Measurements from ENCODE around the gene PES1. TPM values are rescaled to one million over a fixed set of nuclear protein-coding genes. Genes with fewer than 3 reads are reported as not detected.
A peak's percentile ranks its signal among the peaks of the same experiment; 100 is the strongest.

PES1 gene
- total RNA-seq, 6 donors from 2014 or later = 27.2 to 66.9 (median 56.9) TPM

GRCh38 chr22:30609260-30610185 is 17.8 kb upstream of the PES1 start:
- TF ChIP-seq POLR2AphosphoS5 (IDR thresholded peaks at IDR 0.05) (peak; percentile 12 to 67), EP300 (IDR thresholded peaks at IDR 0.05) (no peak), POLR2A (IDR thresholded peaks at IDR 0.05) (peak in 1 of 4 donors; percentile 79)
- ATAC-seq (ENCODE audit: low FRiP score in 2 of 2) (peak; percentile 20 to 81), DNase-seq (peak in 1 of 2 donors; percentile 67)
- Histone ChIP-seq H3K9me3 (no peaks in the 10 kb centered on the region), H3K4me1 (peaks cover 36 to 54% (median 40%) of the 10 kb centered on the region in 4 donors), H3K27me3 (no peaks in the 10 kb centered on the region), H3K4me3 (peak overlapping the region in 2 of 4 donors; percentile 7 to 77), H3K36me3 (peaks cover 0 to 34% (median 21%) of the 10 kb centered on the region in 4 donors), H3K27ac (peak overlapping the region; percentile 61 to 90 (median 88))
- 56 to 60% methylated on average over 17 of the region's 17 CpGs for WGBS, 2 donors

- Histone ChIP-seq H3K9me3 (no peaks in the 10 kb centered on the region), H3K27me3 (no peaks in the 10 kb centered on the region), H3K4me3 (peak overlapping the region in 3 of 4 donors; percentile 61 to 77 (median 70)), H3K4me1 (peaks cover 36 to 54% (median 40%) of the 10 kb centered on the region in 4 donors), H3K27ac (peak overlapping the region; percentile 76 to 90 (median 88)), H3K36me3 (peaks cover 0 to 22% (median 10%) of the 10 kb centered on the region in 4 donors)
- WGBS, 2 donors = 72 to 76% methylated on average over 7 of the region's 7 CpGs
- no peak for ATAC-seq (ENCODE audit: low FRiP score in 2 of 2)
- TF ChIP-seq POLR2A (IDR thresholded peaks at IDR 0.05) (no peak), EP300 (IDR thresholded peaks at IDR 0.05) (no peak), POLR2AphosphoS5 (IDR thresholded peaks at IDR 0.05) (no peak)
- DNase-seq = no peak
Measured at GRCh38 chr22:30607939-30608338, 16.2 kb upstream of the PES1 start.

GRCh38 chr22:30607300-30607930 is 15.7 kb upstream of the PES1 start:
- peak overlapping the region; percentile 45 to 77 (median 66) for H3K4me3 ChIP-seq
- peak overlapping the region; percentile 76 to 90 (median 88) for H3K27ac ChIP-seq
- TF ChIP-seq CTCF (IDR thresholded peaks at IDR 0.05) (peak in 1 of 6 experiments; percentile 1), POLR2AphosphoS5 (IDR thresholded peaks at IDR 0.05) (no peak)
- WGBS, 2 donors = 64 to 74% methylated on average over 7 of the region's 7 CpGs
- ATAC-seq (ENCODE audit: low FRiP score in 2 of 2) (no peak), DNase-seq (no peak)
- H3K36me3 ChIP-seq = peaks cover 0 to 17% (median 7%) of the 10 kb centered on the region in 4 donors
- H3K4me1 ChIP-seq = peaks cover 36 to 54% (median 40%) of the 10 kb centered on the region in 4 donors
- no peaks in the 10 kb centered on the region for H3K27me3 ChIP-seq
- H3K9me3 ChIP-seq = no peaks in the 10 kb centered on the region

GRCh38 chr22:30606455-30607299 is 15.0 kb upstream of the PES1 start, which contains the start of gene TCN2:
TCN2 (plus strand) TSS chr22:30607174; CDS start chr22:30607332, 158 bp downstream.
- Histone ChIP-seq H3K9me3 (no peaks in the 10 kb centered on the region), H3K36me3 (peaks cover 0 to 10% (median 4%) of the 10 kb centered on the region in 4 donors), H3K27me3 (no peaks in the 10 kb centered on the region), H3K27ac (peak within 1 kb of the TSS; percentile 76 to 90 (median 88)), H3K4me1 (peaks cover 36 to 54% (median 40%) of the 10 kb centered on the region in 4 donors), H3K4me3 (peak within 1 kb of the TSS; percentile 45 to 77 (median 66))
- DNase-seq (peak; percentile 54 to 89), ATAC-seq (ENCODE audit: low FRiP score in 2 of 2) (peak; percentile 77 to 84)
- peak in 3 of 6 experiments; percentile 12 to 14 (median 13) for TF ChIP-seq CTCF (IDR thresholded peaks at IDR 0.05)
- peak; percentile 48 to 60 for TF ChIP-seq POLR2AphosphoS5 (IDR thresholded peaks at IDR 0.05)
- TF ChIP-seq EP300 (IDR thresholded peaks at IDR 0.05) = no peak
- TF ChIP-seq POLR2A (IDR thresholded peaks at IDR 0.05) = peak in 2 of 4 donors; percentile 39 to 78
- WGBS, 2 donors = 1 to 5% methylated on average over 12 to 23 of the region's 24 CpGs

GRCh38 chr22:30605449-30606110 is 13.9 kb upstream of the PES1 start:
- peak; percentile 46 to 60 for ATAC-seq (ENCODE audit: low FRiP score in 2 of 2)
- no peaks in the 10 kb centered on the region for H3K36me3 ChIP-seq
- H3K9me3 ChIP-seq = no peaks in the 10 kb centered on the region
- TF ChIP-seq CTCF (IDR thresholded peaks at IDR 0.05) (peak; percentile 61 to 72 (median 66)), POLR2AphosphoS5 (IDR thresholded peaks at IDR 0.05) (no peak)
- peak in 1 of 2 donors; percentile 53 for DNase-seq
- peak overlapping the region; percentile 76 to 90 (median 88) for H3K27ac ChIP-seq
- H3K4me3 ChIP-seq = peak overlapping the region in 3 of 4 donors; percentile 61 to 77 (median 70)
- peaks cover 36 to 52% (median 40%) of the 10 kb centered on the region in 4 donors for H3K4me1 ChIP-seq
- 21 to 28% methylated on average over 9 of the region's 9 CpGs for WGBS, 2 donors
- no peaks in the 10 kb centered on the region for H3K27me3 ChIP-seq
